Breast epithelium (tissue), 3 donors: Measurements from ENCODE around the gene SPDYE17.
"Not testable (repeated sequence)": the region's sequence is repeated elsewhere in the genome, so short reads cannot be mapped to it uniquely, and the experiment has no call there.

Experiments used
- POLR2A ChIP-seq: fragments of 450-650 bp; IDR thresholded peaks from one replicate; pipeline ENCODE4 v1.6.1; 2016; ENCODE audit warnings: antibody characterized with exemption, mild to moderate bottlenecking, moderate library complexity
- TF ChIP-seq, protein P1 (sequence below), 3 donors: fragments of 450-650 bp; IDR thresholded peaks; one replicate each; pipeline ENCODE4 v1.5.1; 2016 to 2017; ENCODE audit warnings: antibody characterized with exemption in 3 of 3, mild to moderate bottlenecking in 3 of 3, moderate library complexity in 3 of 3

DNA sequence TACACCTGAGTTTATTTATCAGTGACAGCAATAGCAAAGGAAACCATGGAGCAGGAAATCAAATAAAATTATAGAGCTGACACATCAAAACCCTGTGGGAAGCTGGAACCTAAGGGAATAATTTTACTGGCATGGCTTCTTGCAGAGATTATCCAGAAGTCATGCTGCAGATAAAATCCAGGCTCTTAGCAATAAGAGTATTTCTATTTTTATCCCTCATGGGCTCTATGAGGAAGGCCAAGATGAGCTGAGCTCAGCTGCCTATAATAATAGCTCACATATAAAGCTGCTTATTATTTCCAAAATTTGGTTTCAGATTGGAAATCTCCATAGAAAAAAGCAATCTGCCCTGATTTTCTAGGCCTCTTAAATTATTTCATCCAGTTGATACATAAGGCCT is 47.0 kb upstream of the SPDYE17 start:
- TF ChIP-seq, protein P1, sequence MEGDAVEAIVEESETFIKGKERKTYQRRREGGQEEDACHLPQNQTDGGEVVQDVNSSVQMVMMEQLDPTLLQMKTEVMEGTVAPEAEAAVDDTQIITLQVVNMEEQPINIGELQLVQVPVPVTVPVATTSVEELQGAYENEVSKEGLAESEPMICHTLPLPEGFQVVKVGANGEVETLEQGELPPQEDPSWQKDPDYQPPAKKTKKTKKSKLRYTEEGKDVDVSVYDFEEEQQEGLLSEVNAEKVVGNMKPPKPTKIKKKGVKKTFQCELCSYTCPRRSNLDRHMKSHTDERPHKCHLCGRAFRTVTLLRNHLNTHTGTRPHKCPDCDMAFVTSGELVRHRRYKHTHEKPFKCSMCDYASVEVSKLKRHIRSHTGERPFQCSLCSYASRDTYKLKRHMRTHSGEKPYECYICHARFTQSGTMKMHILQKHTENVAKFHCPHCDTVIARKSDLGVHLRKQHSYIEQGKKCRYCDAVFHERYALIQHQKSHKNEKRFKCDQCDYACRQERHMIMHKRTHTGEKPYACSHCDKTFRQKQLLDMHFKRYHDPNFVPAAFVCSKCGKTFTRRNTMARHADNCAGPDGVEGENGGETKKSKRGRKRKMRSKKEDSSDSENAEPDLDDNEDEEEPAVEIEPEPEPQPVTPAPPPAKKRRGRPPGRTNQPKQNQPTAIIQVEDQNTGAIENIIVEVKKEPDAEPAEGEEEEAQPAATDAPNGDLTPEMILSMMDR (IDR thresholded peaks at IDR 0.05), result not testable (repeated sequence)
- not testable (repeated sequence) for TF ChIP-seq POLR2A
